GM13976 (cell line): Measurements from ENCODE around the gene N4BP2L2.

Source experiments
- DNase-seq: peaks from one replicate; pipeline ENCODE4 v3.0.0; 2012; ENCODE audit warnings: low spot score
- in situ Hi-C: fragments of 300-500 bp; cut with MboI; formaldehyde crosslinking; loops from one replicate; pipeline ENCODE4 v1.12.0; 2022; ENCODE audit warnings: low sequenced_read_pairs, mixed read lengths, inconsistent platforms; ENCODE audit not compliant: unreplicated experiment
- TF ChIP-seq, protein P1 (sequence below): IDR thresholded peaks from 2 replicates; pipeline ENCODE4 v1.5.1; 2012; ENCODE audit warnings: borderline replicate concordance, mild to moderate bottlenecking; ENCODE audit not compliant: insufficient read depth; ENCODE audit errors: extremely low read depth, missing control alignments, control extremely low read depth

N4BP2L2 gene

DNA sequence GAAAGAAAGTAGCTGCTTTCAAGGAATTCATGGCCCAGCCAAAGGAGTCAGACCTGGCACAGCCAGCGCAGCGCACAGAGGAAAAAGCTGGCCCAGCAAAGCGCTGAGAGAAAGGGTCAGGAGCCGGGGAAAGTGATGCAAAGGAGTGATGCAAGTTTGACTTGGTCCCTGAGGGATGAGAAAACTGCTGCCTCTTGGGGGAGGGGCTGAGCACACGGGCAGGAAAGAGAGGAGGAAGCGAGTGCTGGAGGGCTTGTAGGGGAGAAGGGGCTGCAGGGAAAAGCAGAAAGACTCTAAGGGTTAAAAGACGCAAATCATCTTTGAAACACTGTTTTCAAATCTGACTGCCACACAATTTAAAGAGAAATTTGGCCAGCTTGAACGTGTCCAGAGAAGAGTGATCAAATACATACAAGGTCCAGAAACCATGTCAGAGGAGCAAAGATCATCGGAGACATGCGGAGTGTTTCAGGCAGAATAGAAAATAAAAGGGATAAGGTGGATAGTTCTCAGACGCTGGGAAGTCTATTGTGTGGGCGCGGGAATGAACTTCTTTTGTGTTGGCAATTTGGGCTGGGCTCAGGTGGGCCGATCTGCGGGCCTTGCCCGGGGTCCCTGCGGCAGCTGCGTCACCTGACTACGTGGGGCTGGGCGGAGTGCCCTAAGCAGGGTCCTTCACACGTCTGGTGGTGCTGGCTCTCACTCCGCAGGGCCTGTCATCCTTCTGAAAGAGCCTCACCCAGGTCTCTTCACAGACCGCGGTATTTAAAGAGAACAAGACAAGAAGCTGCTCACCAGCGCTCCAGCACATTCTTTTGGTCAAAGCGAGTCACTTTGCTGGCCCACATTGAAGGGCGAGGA, 128.8 kb downstream of the N4BP2L2 start:
- DNase-seq = no peak
- in situ Hi-C loops = no loop called here

DNA sequence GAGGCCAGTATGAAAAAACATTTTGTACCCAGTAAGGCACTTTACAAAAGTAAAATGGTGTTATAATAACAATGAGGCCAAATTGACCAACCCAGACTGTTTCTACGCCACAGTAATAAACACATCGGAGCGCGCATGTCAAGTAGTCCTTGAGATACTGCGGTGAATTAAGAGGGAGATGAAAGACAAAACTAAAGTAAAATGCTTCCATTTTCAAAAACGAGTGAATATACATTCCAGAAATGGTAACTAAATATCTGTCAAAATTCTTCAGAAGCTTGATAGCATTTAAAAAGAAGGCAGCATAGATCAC, 129.6 kb downstream of the N4BP2L2 start:
- DNase-seq = no peak
- in situ Hi-C loops = no loop called here
- TF ChIP-seq, protein P1, sequence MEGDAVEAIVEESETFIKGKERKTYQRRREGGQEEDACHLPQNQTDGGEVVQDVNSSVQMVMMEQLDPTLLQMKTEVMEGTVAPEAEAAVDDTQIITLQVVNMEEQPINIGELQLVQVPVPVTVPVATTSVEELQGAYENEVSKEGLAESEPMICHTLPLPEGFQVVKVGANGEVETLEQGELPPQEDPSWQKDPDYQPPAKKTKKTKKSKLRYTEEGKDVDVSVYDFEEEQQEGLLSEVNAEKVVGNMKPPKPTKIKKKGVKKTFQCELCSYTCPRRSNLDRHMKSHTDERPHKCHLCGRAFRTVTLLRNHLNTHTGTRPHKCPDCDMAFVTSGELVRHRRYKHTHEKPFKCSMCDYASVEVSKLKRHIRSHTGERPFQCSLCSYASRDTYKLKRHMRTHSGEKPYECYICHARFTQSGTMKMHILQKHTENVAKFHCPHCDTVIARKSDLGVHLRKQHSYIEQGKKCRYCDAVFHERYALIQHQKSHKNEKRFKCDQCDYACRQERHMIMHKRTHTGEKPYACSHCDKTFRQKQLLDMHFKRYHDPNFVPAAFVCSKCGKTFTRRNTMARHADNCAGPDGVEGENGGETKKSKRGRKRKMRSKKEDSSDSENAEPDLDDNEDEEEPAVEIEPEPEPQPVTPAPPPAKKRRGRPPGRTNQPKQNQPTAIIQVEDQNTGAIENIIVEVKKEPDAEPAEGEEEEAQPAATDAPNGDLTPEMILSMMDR = no peak

More for the DNA sequence above, 128.8 kb downstream of the N4BP2L2 start:
- TF ChIP-seq, protein P1 = no peak

DNA sequence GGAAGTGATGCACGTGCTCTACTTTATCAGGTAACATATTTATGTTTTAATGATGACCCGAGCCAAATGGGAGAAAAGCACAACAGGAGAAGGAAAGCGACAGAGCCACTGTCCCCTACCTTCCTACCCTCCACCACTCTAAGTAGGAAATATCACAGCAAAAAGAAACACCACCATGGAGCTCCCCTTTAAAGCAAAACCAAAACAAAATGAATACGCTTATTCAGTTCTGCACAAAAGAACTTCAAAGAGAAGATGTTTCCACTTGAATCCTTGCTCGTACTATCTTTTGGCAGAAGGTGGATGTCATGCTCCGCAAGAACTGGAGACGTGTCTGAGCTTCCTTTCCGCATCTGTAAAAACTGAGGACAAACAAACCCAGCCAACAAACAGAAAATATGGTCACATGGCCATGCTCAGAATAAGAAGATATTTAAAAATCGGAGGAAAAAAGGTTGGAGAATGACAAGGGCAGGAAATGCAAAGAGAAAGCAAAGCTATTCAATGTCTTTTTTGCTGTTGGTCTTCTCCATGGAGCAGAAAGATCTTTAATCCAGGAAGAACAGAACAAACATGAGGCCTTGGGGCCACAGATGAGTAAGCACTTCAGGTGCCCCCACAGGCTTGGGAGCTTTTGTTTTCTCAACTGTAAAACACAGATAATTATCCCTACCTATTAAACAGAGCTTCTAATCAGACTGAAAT, 130.1 kb downstream of the N4BP2L2 start:
- TF ChIP-seq, protein P1 = no peak
- in situ Hi-C loops = no loop called here
- no peak for DNase-seq

DNA sequence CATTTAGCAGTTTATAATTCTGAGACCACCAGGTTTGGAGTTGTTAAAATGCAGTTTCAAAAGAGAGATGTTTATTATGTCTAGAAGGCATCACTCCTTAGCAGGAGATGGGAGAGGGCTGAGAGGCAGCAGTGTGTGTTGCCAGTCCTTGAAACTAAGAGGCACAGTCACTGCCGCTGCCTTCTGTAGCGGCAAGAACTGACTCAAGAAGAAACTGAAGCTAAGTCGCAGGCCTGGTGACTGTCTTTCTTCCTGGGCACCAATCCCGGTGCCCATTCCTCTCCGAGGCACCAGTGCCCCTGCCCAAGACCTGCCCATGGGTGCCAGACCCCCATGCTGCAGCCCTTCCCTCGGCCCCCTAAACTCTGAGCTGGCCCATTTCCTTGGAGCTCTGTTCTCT, 130.7 kb downstream of the N4BP2L2 start:
- no peak for DNase-seq
- in situ Hi-C loops = no loop called here
- TF ChIP-seq, protein P1 = no peak

DNA sequence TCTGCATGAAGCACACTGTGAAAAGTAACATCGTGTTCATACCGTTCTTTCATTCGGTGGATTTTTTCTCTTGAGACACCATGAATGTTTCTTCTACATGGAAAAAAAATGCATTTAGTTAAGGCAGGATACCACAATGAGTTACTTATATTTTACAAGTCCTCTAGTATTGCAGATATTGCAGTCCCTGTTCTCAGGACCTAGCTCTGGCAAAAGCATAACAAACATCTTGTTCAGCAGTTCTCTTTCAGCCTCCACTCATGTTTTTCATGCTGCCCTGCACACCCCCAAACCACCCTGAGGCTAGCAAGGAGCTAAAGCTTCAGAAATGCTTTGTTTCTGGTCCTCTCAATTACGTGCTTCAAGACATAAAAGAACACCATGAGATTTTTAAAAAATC, 135.5 kb downstream of the N4BP2L2 start:
- in situ Hi-C loops = no loop called here
- no peak for DNase-seq
- TF ChIP-seq, protein P1 = no peak

DNA sequence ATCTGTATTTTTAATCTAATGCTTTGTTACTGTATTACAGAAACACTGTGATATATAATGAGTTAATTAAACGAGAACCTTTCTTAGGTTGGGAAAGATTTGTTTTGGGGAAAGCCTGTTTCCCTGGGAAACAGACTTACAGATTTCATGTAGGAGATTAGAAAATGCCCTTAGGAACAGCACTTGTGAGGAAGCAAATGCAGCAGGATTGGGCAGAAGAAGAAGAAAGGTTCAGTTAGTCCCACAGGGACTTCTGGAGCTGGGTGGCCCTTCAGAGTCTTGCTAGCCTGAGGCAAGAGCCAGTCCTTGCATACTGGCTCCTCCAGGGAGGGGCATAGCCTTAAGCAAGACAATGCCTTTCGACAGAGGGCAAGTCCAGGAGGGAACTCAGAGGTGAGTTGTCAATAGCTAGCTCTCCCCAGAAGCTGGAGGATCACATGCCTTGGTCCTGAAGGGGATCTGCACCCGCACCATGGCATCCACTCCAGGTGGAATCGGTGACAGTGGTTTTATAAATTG, 147.4 kb downstream of the N4BP2L2 start:
- in situ Hi-C loops = no loop called here
- TF ChIP-seq, protein P1 = no peak
- DNase-seq = no peak
